Right lobe of liver (tissue), 4 donors: ENCODE measurements around the gene FBXL17.

Experiments
- POLR2A ChIP-seq: fragments of 450-650 bp; IDR thresholded peaks from one replicate; pipeline ENCODE4 v1.6.1; 2017; ENCODE audit warnings: antibody characterized with exemption, mild to moderate bottlenecking
- TF ChIP-seq, protein P1 (sequence below), 4 donors: fragments of 200-600 bp in 3 of 4; fragments of 450-650 bp in 1 of 4; IDR thresholded peaks; one replicate each; pipeline versions ENCODE4 v1.5.1 to v1.8.0; 2016 to 2022; ENCODE audit warnings: antibody characterized with exemption in 4 of 4, mild to moderate bottlenecking in 2 of 4
- donor health status: DM: no; HTN: no; CAD: no.
- donor health status: DM: no; HTN: no; CAD: no.
- donor health status: DM: no; HTN: yes; CAD: no.

DNA sequence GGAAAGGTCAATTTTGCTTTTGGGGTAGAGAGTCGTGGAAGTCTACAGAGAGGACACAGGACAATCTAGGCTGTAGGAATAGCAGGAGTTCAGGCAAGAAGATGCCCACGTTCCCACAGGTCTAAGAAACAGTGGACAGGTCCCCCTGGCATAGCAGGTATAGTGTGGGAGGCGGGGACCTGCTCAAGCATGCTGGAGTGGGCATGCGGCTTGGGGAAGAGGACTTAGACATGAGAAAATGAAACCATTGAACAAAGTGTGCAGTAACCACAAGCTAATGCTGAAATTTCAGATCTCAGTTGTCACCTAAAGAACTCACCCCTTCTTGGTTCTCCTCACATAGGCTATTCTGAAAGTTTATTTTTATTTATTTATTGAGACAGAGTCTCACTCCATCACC lies 568.3 kb downstream of the FBXL17 start:
- TF ChIP-seq, protein P1, sequence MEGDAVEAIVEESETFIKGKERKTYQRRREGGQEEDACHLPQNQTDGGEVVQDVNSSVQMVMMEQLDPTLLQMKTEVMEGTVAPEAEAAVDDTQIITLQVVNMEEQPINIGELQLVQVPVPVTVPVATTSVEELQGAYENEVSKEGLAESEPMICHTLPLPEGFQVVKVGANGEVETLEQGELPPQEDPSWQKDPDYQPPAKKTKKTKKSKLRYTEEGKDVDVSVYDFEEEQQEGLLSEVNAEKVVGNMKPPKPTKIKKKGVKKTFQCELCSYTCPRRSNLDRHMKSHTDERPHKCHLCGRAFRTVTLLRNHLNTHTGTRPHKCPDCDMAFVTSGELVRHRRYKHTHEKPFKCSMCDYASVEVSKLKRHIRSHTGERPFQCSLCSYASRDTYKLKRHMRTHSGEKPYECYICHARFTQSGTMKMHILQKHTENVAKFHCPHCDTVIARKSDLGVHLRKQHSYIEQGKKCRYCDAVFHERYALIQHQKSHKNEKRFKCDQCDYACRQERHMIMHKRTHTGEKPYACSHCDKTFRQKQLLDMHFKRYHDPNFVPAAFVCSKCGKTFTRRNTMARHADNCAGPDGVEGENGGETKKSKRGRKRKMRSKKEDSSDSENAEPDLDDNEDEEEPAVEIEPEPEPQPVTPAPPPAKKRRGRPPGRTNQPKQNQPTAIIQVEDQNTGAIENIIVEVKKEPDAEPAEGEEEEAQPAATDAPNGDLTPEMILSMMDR (IDR thresholded peaks at IDR 0.05): no peak
- TF ChIP-seq POLR2A: no peak
